Right atrium auricular region (tissue), 2 donors: ENCODE results near the gene KAZN. TPM values are rescaled to one million over a fixed set of nuclear protein-coding genes. Genes with fewer than 3 reads are reported as not detected.

Experiments used
- DNase-seq: peaks from one replicate; pipeline ENCODE4 v3.0.0-alpha.2; 2019; ENCODE audit warnings: low spot score
- H3K27ac ChIP-seq, 2 donors: fragments of 200-600 bp; sonication (generic); 1 replicate in 1 of 2; 2 replicates in 1 of 2; pipeline ENCODE4 v1.5.1; 2016 to 2019
- H3K27me3 ChIP-seq, 2 donors: fragments of 200-600 bp; sonication (generic); one replicate each; pipeline versions ENCODE4 v1.5.1 to v1.6.0; 2017 to 2019
- H3K36me3 ChIP-seq: fragments of 200-600 bp; sonication (generic); one replicate; pipeline ENCODE4 v1.5.1; 2016
- H3K4me1 ChIP-seq, 2 donors: fragments of 200-600 bp; sonication (generic); one replicate each; pipeline versions ENCODE4 v1.5.1 to v1.6.0; 2017 to 2019
- H3K4me3 ChIP-seq, 2 donors: fragments of 200-600 bp; sonication (generic); 1 replicate in 1 of 2; 2 replicates in 1 of 2; pipeline ENCODE4 v1.5.1; 2017 to 2019; ENCODE audit warnings: mild to moderate bottlenecking in 1 of 2, moderate library complexity in 1 of 2
- H3K9me3 ChIP-seq, 2 donors: fragments of 200-600 bp; sonication (generic); one replicate each; pipeline ENCODE4 v1.5.1; 2019
- CTCF ChIP-seq, 2 donors: fragments of 200-600 bp; sonication (generic); IDR thresholded peaks; one replicate each; pipeline ENCODE4 v1.5.1; 2019; ENCODE audit warnings: antibody characterized with exemption in 2 of 2
- total RNA-seq, 2 donors: library from RNA; depleted of rRNA; stranded (reverse); fragments of >200 nt; gene quantifications; one replicate each; pipeline ENCODE4 v1.1.0, GENCODE V29; 2016

The KAZN gene
- total RNA-seq, 2 donors from 2014 or later, result 3.9 to 6.8 TPM

GRCh38 chr1:14704846-14705245 lies 106.4 kb downstream of the KAZN start:
- no peak for DNase-seq
- H3K4me1 ChIP-seq, result no peaks in the 10 kb centered on the region
- H3K27me3 ChIP-seq, result no peaks in the 10 kb centered on the region
- no peak for TF ChIP-seq CTCF (IDR thresholded peaks at IDR 0.05)
- no peaks in the 10 kb centered on the region for H3K36me3 ChIP-seq
- H3K4me3 ChIP-seq, result no peak overlapping the region
- H3K9me3 ChIP-seq, result no peaks in the 10 kb centered on the region
- no peak overlapping the region for H3K27ac ChIP-seq

GRCh38 chr1:14705824-14706223 lies 107.3 kb downstream of the KAZN start:
- H3K27ac ChIP-seq, result no peak overlapping the region
- no peak overlapping the region for H3K4me3 ChIP-seq
- H3K36me3 ChIP-seq, result no peaks in the 10 kb centered on the region
- H3K9me3 ChIP-seq, result no peaks in the 10 kb centered on the region
- no peak for DNase-seq
- no peak for TF ChIP-seq CTCF (IDR thresholded peaks at IDR 0.05)
- H3K27me3 ChIP-seq, result no peaks in the 10 kb centered on the region
- no peaks in the 10 kb centered on the region for H3K4me1 ChIP-seq

GRCh38 chr1:14706631-14707030 lies 108.1 kb downstream of the KAZN start:
- no peak for DNase-seq
- no peaks in the 10 kb centered on the region for H3K27me3 ChIP-seq
- H3K4me1 ChIP-seq, result no peaks in the 10 kb centered on the region
- H3K36me3 ChIP-seq, result no peaks in the 10 kb centered on the region
- H3K4me3 ChIP-seq, result no peak overlapping the region
- H3K27ac ChIP-seq, result no peak overlapping the region
- no peaks in the 10 kb centered on the region for H3K9me3 ChIP-seq
- TF ChIP-seq CTCF (IDR thresholded peaks at IDR 0.05), result no peak

GRCh38 chr1:14707531-14708445 lies 109.3 kb downstream of the KAZN start:
- H3K36me3 ChIP-seq, result no peaks in the 10 kb centered on the region
- H3K9me3 ChIP-seq, result no peaks in the 10 kb centered on the region
- H3K27ac ChIP-seq, result no peak overlapping the region
- TF ChIP-seq CTCF (IDR thresholded peaks at IDR 0.05), result no peak
- H3K4me1 ChIP-seq, result no peaks in the 10 kb centered on the region
- no peak for DNase-seq
- H3K27me3 ChIP-seq, result no peaks in the 10 kb centered on the region
- H3K4me3 ChIP-seq, result no peak overlapping the region

GRCh38 chr1:14710331-14710730 lies 111.8 kb downstream of the KAZN start:
- H3K4me1 ChIP-seq, result no peaks in the 10 kb centered on the region
- DNase-seq, result no peak
- no peaks in the 10 kb centered on the region for H3K36me3 ChIP-seq
- TF ChIP-seq CTCF (IDR thresholded peaks at IDR 0.05), result no peak
- H3K9me3 ChIP-seq, result no peaks in the 10 kb centered on the region
- H3K27me3 ChIP-seq, result no peaks in the 10 kb centered on the region
- no peak overlapping the region for H3K4me3 ChIP-seq
- H3K27ac ChIP-seq, result no peak overlapping the region
